ENCODE data around the gene DACH2. TPM values are rescaled to one million over a fixed set of nuclear protein-coding genes. Genes with fewer than 3 reads are reported as not detected.

Gene DACH2
- total and polyA plus RNA-seq, 10 donors, result not detected

DNA sequence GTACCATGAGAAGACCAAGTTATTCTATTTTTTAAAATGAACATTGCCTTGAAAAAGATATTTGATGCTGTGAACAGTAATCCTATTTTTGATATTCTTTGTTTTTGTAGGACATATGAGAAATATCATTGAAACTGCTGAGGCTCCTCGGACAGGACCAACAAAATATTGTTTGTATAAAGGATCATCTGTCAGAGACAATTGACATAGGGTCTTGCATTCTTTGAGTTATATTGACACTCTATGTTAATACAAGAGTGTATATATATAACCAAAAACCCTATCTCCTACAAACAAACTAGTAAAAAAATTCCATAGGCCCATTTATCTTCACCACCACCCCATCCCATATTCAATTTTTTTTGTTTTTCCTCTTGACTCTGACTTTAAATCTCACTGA is 222.7 kb downstream of the DACH2 start:
- Histone ChIP-seq H3K9me3 (no peaks in the 10 kb centered on the region), H3K4me1 (no peaks in the 10 kb centered on the region), H3K27me3 (replicated peaks in 1 of 7) (no peaks in the 10 kb centered on the region), H3K36me3 (no peaks in the 10 kb centered on the region), H3K27ac (no peak overlapping the region), H3K4me3 (no peak overlapping the region)
- DNase-seq, result no peak
- TF ChIP-seq, protein P1, sequence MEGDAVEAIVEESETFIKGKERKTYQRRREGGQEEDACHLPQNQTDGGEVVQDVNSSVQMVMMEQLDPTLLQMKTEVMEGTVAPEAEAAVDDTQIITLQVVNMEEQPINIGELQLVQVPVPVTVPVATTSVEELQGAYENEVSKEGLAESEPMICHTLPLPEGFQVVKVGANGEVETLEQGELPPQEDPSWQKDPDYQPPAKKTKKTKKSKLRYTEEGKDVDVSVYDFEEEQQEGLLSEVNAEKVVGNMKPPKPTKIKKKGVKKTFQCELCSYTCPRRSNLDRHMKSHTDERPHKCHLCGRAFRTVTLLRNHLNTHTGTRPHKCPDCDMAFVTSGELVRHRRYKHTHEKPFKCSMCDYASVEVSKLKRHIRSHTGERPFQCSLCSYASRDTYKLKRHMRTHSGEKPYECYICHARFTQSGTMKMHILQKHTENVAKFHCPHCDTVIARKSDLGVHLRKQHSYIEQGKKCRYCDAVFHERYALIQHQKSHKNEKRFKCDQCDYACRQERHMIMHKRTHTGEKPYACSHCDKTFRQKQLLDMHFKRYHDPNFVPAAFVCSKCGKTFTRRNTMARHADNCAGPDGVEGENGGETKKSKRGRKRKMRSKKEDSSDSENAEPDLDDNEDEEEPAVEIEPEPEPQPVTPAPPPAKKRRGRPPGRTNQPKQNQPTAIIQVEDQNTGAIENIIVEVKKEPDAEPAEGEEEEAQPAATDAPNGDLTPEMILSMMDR (IDR thresholded peaks at IDR 0.05 in 8 of 11, conservative IDR thresholded peaks at IDR 0.05 in 3 of 11), result no peak
- TF ChIP-seq POLR2A (IDR thresholded peaks at IDR 0.05), result no peak
- no peak for TF ChIP-seq POLR2AphosphoS5 (IDR thresholded peaks at IDR 0.05)
- WGBS, 5 donors, result 56 to 88% (median 63%) methylated on average over 1 of the region's 1 CpG
- intact Hi-C loops (cut with DNase I; ENCODE audit: low total_unique reads), result no loop called here

DNA sequence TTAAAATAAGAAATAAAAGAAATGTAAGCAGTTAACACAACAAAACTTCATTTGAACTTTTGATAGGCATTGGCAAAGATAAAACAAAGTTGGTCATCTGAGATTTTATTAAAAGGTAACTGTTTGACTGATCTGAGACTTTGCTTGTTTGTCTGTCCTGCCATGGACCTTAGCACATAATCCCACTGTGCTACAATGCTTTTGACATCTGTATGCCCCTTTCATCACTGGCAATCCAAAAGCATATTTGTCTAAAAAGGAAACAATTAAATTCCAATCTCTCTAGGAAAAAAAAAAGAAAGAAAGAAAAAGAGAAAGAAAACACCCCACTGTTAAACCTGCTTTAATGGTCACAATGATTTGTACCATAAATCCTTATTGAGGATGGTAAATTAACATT is 231.0 kb downstream of the DACH2 start:
- DNase-seq, result no peak
- intact Hi-C loops (cut with DNase I; ENCODE audit: low total_unique reads), result no loop called here
- H3K36me3 ChIP-seq, result no peaks in the 10 kb centered on the region
- no peak overlapping the region for H3K27ac ChIP-seq
- TF ChIP-seq, protein P1 (IDR thresholded peaks at IDR 0.05 in 8 of 11, conservative IDR thresholded peaks at IDR 0.05 in 3 of 11), result no peak
- TF ChIP-seq POLR2AphosphoS5 (IDR thresholded peaks at IDR 0.05), result no peak
- TF ChIP-seq POLR2A (IDR thresholded peaks at IDR 0.05), result no peak
- no peaks in the 10 kb centered on the region for H3K4me1 ChIP-seq
- H3K9me3 ChIP-seq, result no peaks in the 10 kb centered on the region
- no peaks in the 10 kb centered on the region for H3K27me3 ChIP-seq (replicated peaks in 1 of 7)
- no peak overlapping the region for H3K4me3 ChIP-seq

DNA sequence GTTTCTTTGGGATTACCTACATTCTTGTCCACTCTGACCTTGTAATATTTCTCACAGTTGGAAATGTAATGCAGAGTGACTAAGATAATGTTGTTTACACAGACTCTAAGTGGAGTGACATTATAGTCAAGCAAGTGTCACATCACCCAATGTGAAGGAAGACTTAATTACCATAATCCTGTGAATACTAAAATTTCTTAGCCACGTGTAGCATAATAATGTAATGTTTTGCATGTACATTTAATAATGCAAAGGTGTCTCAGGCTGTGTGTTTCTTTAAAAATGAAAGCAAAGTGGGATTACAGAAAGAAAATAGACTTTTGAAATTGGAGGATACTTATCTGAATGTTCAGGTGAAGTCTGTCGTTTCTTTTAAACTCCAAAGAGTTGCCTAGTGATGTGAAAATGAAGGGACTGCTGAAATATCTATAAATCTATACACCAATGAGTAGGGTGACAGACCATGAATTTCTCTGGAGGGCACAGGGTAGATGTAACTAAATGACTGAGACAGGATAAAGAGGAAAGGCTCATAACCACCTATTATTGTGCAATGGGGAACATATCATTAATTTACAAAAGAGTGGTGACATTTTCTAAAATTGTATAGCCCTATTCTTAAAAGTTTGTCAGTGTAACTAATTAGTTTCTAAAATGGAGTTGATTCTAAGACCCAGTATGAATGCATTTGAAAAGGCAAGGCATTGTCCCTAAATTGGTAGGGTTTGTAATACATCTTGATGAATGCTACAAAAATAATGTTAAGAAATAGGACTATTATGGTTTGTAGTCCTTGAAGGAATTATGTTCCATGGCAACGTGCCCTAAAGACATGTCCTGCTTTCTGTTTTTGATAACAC is 235.7 kb downstream of the DACH2 start:
- H3K36me3 ChIP-seq, result no peaks in the 10 kb centered on the region
- no peak overlapping the region for H3K4me3 ChIP-seq
- intact Hi-C loops (cut with DNase I; ENCODE audit: low total_unique reads), result no loop called here
- whole genome bisulfite sequencing, 5 donors, result 31 to 64% (median 57%) methylated on average over 3 of the region's 3 CpGs
- TF ChIP-seq POLR2A (IDR thresholded peaks at IDR 0.05), result no peak
- TF ChIP-seq, protein P1 (IDR thresholded peaks at IDR 0.05 in 8 of 11, conservative IDR thresholded peaks at IDR 0.05 in 3 of 11), result no peak
- TF ChIP-seq POLR2AphosphoS5 (IDR thresholded peaks at IDR 0.05), result no peak
- DNase-seq, result no peak
- H3K4me1 ChIP-seq, result no peaks in the 10 kb centered on the region
- H3K27me3 ChIP-seq (replicated peaks in 1 of 7), result no peaks in the 10 kb centered on the region
- H3K27ac ChIP-seq, result no peak overlapping the region
- no peaks in the 10 kb centered on the region for H3K9me3 ChIP-seq

DNA sequence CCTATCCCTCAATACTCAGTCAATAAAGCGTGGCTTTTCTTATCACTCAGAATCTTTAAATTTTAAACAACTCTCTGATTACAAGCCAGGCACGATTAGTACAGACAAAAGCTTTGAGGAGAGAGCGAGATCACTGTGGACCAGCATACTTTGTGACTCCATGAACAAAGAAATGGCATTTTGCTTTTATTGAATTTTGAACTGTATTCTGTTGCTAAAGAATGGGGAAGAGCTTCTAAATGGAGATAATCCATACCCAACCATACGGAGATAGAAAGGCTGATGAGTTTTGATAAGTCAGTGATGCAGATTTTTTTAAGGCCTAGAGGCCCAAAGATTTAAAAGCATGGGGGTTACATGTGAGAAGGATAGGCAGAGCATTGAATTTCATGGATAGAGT is 259.1 kb downstream of the DACH2 start:
- Histone ChIP-seq H3K27ac (no peak overlapping the region), H3K27me3 (replicated peaks in 1 of 7) (no peaks in the 10 kb centered on the region), H3K9me3 (no peaks in the 10 kb centered on the region), H3K4me3 (no peak overlapping the region), H3K36me3 (no peaks in the 10 kb centered on the region), H3K4me1 (no peaks in the 10 kb centered on the region)
- WGBS, 5 donors, result 62 to 81% (median 73%) methylated on average over 4 of the region's 4 CpGs
- DNase-seq, result no peak
- no peak for TF ChIP-seq POLR2A (IDR thresholded peaks at IDR 0.05)
- TF ChIP-seq, protein P1 (IDR thresholded peaks at IDR 0.05 in 8 of 11, conservative IDR thresholded peaks at IDR 0.05 in 3 of 11), result no peak
- TF ChIP-seq POLR2AphosphoS5 (IDR thresholded peaks at IDR 0.05), result no peak
- intact Hi-C loops (cut with DNase I; ENCODE audit: low total_unique reads), result no loop called here

Measured in spleen (tissue), 11 donors.